Hindlimb muscle (tissue), 1 donor: ENCODE results near the gene PPP1R18. TPM values are rescaled to one million over a fixed set of nuclear protein-coding genes. Genes with fewer than 3 reads are reported as not detected.
A peak's percentile ranks its signal among the peaks of the same experiment; 100 is the strongest.
"Not testable (repeated sequence)": the region's sequence is repeated elsewhere in the genome, so short reads cannot be mapped to it uniquely, and the experiment has no call there.

Source experiments
- DNase-seq: peaks from one replicate; pipeline ENCODE4 v3.0.0-alpha.2; 2013
- polyA plus RNA-seq: library from polyadenylated mRNA; unstranded; fragments of 120-200 nt; gene quantifications from one replicate; pipeline ENCODE4 v1.2.1, GENCODE V29; 2013; ENCODE audit not compliant: insufficient read length

Gene PPP1R18, protein sequence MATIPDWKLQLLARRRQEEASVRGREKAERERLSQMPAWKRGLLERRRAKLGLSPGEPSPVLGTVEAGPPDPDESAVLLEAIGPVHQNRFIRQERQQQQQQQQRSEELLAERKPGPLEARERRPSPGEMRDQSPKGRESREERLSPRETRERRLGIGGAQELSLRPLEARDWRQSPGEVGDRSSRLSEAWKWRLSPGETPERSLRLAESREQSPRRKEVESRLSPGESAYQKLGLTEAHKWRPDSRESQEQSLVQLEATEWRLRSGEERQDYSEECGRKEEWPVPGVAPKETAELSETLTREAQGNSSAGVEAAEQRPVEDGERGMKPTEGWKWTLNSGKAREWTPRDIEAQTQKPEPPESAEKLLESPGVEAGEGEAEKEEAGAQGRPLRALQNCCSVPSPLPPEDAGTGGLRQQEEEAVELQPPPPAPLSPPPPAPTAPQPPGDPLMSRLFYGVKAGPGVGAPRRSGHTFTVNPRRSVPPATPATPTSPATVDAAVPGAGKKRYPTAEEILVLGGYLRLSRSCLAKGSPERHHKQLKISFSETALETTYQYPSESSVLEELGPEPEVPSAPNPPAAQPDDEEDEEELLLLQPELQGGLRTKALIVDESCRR
- 41.8 TPM for polyA plus RNA-seq

DNA sequence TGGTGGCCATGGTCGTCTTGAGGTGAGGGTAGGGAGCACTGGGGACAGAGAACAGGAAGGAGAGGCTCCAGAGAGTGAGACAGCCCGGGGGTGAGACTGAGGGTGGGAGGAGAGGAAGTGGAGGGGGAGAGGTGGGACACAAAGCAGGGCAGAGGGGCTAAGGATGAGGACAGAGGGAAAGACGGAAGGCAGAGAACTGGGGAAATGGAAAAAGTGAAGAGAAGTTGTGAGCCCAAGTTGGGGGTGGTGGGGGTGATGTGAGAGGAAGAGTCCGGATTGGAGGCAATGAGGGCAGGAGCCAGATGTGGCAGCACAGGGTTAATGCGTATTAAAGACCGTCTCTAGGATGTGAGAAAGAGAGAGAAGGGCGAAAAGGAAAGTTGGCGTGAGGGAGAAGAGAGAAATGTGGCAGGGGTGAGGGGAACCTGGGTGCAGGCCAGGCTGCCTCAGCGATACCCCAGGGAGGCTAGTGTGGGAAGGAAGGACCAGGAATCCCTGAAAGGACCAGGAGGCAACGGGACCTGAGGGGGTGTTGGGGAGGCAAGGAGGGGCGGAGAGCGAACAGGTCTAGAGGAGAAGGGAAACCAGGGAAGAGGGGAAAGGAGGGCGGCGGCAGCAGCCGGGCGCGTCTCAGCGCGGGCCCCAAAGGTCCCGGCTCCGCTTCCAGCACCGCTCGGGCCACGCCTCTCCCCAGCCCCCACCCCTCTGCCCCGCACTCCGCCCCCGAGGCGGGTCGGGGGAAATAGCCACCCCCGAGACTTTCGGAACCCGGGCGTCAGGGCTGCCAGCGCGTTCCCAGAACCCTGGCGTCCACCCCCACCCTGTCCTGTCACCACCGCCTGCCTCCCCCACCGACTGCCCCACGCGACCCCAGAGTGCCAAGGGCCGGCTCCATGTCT lies at the start of gene PPP1R18:
TSS of gene PPP1R18 (minus strand) at position 637 of the 899 bp plus-strand sequence. CDS start at position 10, 627 bp downstream.
- DNase-seq, result peak; percentile 80

DNA sequence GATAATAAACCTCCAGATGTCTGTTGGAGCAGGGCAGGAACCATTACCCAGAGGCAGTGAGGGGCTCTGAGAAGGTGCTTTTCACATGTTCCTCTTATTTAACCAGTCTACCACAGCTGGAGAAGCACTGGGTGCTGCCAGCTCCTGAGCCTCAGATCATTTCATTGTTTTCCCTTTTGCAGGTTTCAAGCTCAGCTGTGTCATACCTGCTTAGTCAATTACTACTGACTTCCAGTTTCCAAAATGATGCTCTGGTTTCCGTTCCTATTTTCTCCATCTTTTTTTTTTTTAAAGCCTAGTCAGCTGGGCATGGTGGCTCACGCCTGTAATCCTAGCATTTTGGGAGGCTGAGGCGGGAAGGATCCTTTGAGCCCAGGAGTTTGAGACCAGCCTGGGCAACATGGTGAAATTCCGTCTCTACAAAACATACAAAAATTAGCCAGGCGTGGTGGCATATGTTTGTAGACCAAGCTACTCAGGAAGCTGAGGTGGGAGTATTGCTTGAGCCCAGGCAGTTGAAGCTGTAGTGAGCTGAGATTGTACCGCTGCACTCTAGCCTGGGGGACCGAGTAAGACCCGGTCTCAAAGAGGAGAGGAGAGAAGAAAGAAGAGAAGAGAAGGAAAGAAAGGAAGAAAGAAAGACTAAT lies 49.3 kb upstream of the PPP1R18 start:
- no peak for DNase-seq

DNA sequence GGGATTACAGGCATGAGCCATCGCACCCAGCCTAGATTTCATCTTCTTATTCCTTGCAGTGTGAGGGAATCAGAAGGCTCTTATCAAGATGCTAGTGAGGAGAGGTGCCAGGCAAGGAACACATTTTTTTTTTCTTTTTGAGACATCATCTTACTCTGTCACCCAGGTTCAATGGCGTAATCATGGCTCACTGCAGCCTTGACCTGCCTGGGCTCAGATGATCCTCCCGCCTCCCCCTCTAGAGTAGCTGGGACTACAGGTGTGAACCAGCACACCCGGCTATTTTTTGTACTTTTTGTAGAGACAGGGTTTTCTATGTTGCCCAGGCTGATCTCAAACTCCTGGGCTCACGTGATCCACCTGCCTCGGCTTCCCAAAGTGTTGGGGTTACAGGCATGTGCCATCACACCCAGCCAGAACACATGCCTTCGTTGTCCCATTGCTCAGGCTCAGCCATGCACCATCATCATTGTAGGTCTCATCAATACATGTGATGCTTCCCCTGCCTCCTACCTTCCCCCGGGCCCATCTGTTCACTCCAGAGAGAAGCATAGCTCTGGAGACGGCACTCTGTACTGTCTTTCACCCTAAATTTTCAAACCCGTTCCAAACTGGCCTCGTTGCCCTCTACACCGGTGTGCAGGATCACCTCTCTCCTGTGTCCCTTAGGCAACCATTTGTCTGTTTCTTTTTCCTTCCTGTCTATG lies 45.9 kb upstream of the PPP1R18 start:
- no peak for DNase-seq

DNA sequence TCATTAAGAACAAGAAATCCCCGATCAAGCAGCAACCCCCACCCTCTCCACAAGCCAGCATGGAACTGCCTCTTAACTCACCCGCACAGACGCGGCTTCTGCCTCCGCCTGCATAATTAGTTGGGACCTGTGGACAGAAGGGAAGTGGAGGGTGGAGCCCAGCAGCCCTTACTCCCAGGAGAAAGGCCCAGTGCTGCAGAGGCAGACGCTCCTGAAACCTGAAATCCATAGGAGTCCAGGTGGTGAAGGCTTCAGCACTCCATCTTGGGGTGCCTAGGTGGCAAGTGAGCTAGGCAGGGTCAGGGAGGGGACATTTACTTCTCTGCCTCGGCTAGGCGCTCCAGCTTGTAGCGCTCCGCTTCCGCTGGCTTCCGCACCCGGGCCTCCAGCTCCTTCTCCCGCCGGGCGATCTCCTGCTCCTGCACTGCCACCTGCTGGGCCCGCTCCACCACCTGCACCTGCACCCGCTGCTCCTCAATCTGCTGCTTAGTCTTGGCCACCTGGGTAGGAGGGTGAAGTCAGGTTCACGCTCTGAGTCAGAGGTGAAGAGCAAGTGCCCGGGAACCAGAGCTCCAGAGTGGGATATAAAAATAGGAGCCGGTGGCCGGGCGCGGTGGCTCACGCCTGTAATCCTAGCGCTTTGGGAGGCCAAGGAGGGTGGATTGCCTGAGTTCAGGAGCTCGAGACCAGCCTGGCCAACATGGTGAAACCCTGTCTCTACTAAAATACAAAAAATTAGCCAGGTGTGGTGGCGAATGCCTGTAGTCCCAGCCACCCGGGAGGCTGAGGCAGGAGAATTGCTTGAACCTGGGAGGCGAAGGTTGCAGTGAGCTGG lies 44.4 kb upstream of the PPP1R18 start:
- no peak for DNase-seq

DNA sequence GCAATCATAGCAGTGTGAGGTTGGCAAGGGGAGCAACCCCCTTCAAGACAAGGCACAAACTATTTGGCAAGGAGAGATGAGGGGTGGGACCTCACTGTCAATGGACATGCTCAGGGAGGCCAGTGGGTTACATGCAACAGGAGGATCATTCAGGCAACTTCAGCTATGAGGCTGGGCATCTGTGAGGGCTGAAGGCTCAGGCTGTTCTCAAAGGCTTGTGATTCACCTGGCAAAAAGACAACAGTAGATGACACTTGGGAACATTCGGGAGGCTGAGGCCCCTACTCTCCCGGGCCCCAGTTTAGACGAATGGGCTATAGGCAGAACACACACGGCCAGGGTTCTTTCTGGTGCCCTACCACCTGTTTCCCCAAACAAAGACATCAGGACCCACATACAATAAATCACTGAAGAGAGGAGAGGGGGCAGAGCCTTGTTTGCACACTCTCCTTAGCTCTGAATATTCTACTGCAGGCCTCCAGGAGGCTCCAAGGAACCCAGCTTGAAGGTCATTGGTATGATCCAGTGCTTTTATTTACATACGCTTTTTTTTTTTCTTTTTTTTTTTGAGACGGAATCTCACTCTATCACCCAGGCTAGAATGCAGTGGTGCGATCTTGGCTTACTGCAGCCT lies 41.6 kb upstream of the PPP1R18 start:
- no peak for DNase-seq

DNA sequence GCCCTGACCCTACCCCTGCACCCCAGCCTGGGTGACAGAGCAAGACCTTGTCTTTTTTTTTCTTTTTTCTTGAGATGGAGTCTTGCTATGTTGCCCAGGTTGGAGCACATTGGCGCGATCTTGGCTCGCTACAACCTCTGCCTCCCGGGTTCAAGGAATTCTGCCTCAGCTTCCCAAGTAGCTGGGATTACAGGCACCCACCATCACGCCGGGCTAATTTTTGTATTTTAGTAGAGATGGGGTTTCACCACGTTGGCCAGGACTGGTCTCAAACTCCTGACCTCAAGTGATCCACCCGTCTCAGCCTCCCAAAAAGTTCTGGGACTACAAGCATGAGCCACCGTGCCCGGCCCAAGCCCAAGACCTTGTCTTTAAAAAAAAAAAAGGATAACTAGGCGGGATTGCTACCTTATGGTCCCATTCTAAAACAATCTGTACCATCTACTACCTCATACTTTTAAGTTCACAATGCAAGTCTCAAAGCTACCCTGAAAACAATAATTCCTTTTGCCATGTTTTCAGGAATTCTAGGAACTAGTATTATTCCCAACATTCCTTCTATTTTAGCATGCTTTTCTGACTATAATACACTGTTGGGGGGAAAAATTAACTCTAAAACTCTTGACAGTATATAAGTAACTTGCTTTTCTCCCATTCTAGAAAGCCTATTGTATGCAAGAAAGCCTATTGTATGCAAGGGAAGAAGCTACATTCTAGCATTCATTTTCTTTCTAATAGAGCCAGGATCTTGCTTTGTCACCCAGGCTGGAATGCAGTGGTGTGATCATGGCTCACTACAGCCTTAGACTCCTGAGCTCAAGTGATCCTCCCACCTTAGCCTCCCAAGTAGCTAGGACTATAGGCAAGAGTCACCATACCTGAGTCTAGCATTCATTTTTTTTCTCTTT lies 40.3 kb upstream of the PPP1R18 start:
- no peak for DNase-seq

DNA sequence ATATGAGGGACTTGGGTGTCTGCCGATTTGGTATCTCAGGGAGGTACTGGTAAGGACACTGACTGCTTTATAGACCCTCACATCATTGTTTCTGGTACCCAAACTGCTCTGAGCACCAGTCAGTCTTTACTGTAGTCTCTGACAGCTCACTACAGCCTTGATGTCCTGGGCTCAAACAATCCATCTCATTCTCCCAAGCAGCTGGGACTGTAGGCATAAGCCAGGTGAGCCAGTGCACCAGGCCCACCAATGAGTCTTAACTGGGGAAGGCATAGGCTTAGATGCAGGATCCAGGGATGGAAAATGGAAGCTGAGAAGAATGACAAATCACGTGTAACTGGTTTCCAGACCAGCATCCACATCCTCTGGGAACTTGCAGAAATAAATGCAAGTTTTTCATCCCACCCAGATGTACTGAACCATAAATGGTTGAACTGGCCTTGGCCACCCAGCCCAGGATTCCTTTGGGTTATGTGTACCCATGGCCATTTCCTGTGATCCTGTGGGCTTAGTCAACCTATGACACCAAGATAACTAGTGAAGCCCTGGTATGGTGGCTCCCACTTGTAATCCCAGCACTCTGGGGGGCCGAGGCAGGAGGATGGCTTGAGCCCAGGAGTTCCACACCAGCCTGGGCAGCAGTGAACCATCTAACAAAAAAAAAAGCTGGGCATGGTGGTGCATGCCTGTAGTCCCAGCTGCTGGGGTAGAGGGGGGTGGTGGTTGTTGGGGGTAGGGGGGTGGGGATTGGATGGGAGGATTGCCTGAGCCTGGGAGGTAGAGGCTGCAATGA lies 39.5 kb upstream of the PPP1R18 start:
- DNase-seq, result no peak

DNA sequence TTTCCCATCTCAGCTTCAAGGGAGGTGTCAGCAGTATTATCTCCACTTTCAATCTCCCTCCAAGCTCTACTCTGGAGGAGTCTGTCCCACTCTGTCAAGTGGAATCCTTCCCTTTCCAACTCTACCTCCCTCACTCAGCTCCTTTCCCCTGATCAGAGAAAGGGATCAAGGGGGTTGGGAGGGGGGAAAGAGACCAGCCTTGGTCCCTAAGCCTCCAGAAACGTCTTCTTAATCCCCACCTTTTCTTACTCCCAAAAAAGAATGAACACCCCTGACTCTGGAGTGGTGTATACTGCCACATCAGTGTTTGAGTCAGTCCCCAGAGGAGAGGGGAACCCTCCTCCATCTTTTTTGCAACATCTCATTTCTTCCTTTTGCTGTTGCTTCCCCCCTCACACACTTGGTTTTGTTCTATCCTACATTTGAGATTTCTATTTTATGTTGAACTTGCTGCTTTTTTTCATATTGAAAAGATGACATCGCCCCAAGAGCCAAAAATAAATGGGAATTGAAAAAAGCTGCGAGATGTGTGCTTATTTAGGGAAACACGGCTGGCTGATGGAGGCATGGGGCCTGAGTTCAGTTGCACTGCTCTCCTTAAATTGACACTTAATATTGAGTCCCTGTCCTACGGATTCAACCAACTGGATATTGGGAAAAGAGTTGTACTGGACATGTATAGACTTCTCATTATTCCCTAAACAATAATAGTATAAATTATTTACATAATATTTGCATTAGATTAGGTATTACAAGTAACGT lies 38.6 kb upstream of the PPP1R18 start:
- no peak for DNase-seq

DNA sequence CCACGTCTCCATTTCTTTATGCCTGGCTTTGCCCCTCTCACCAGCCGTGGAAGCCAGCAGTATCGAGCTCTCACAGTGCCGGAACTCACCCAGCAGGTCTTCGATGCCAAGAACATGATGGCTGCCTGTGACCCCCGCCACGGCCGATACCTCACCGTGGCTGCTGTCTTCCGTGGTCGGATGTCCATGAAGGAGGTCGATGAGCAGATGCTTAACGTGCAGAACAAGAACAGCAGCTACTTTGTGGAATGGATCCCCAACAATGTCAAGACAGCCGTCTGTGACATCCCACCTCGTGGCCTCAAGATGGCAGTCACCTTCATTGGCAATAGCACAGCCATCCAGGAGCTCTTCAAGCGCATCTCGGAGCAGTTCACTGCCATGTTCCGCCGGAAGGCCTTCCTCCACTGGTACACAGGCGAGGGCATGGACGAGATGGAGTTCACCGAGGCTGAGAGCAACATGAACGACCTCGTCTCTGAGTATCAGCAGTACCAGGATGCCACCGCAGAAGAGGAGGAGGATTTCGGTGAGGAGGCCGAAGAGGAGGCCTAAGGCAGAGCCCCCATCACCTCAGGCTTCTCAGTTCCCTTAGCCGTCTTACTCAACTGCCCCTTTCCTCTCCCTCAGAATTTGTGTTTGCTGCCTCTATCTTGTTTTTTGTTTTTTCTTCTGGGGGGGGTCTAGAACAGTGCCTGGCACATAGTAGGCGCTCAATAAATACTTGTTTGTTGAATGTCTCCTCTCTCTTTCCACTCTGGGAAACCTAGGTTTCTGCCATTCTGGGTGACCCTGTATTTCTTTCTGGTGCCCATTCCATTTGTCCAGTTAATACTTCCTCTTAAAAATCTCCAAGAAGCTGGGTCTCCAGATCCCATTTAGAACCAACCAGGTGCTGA lies 37.6 kb upstream of the PPP1R18 start:
- not testable (repeated sequence) for DNase-seq

DNA sequence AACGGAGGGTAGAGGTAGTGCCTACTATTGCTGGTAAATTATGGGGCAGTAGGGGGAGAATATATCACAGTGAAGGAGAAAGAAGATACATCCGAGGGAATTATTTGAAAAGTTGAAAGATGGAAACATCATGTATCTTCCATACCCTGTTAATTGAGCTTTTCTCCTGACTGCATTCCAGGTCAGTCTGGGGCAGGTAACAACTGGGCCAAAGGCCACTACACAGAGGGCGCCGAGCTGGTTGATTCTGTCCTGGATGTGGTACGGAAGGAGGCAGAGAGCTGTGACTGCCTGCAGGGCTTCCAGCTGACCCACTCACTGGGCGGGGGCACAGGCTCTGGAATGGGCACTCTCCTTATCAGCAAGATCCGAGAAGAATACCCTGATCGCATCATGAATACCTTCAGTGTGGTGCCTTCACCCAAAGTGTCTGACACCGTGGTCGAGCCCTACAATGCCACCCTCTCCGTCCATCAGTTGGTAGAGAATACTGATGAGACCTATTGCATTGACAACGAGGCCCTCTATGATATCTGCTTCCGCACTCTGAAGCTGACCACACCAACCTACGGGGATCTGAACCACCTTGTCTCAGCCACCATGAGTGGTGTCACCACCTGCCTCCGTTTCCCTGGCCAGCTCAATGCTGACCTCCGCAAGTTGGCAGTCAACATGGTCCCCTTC lies 36.9 kb upstream of the PPP1R18 start:
- not testable (repeated sequence) for DNase-seq

DNA sequence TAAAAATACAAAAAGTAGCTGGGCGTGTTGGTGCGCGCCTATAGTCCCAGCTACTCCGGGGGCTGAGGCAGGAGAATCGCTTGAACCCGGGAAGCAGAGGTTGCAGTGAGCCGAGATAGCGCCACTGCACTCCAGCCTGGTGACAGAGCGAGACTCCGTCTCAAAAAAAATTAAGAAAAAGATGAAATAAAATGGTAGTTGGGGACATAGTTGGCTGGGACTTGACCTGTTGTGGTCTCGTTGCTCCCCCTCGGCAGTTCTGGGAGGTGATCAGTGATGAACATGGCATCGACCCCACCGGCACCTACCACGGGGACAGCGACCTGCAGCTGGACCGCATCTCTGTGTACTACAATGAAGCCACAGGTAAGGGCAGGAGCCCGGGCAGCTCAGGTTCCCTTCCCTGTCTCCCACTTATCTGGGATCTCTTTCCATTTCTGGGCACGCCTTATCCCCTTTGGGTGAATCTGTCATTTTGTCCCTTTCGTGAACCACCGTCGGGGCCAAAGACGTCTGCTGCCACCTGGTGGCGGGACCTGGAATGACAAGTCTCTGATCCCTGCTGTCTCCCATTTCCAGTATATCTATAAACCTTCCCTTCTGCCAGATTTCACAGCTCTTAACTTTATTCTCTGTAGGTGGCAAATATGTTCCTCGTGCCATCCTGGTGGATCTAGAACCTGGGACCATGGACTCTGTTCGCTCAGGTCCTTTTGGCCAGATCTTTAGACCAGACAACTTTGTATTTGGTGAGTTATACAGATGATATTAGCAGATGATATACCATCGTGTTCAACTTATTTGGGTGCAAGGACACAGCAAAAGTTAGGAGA lies 36.1 kb upstream of the PPP1R18 start:
- DNase-seq, result peak; percentile 85

DNA sequence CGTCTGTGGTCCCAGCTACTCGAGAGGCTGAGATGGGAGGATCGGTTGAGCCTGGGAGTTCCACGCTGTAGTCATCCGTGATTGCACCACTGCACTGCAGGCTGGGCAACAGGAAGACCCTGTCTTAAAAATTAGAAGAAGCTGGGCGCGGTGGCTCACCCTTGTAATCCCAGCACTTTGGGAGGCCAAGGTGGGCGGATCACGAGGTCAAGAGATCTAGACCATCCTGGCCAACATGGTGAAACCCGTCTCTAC lies 35.5 kb upstream of the PPP1R18 start:
- DNase-seq, result not testable (repeated sequence)

DNA sequence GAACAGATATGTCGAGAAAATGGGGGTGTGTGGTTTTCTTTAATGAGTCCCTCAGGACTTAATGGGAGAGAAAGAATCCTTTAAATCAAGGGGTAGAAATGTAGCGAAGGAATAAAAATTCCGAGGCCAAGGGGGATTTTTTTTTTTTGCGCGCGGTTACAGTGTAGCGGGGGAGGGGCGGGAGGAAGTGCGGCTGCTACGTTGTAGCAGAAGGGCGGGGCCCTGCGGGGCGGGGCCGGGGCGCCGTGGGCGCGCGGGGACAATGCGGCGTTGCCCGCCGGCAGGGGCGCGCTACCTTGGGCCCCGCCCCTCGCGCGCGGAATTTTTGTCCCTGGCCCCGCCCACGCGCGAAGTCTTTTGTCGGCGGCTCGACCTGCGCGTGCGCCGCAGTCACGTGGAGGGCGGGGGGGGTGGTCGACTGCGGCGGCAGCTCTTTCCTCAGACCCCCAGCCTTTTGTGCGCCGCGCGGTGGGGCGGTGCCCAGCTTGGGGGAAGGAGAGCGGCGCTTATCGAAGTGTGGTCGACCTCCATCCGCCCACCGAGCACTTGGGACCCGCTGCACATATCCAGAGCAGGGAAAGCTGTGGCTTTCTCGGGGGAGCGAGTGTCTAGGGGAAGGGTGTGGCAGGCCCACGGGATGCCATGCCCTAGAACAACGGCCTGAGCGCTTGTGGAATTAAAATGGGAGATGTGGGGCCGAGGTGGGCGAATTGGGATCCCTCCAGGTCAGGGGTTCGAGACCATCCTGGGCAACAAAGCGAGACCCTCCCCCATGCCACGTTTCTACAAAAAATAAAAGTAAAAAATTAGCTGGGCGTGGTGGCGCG lies 35.0 kb upstream of the PPP1R18 start:
- DNase-seq, result peak; percentile 95

DNA sequence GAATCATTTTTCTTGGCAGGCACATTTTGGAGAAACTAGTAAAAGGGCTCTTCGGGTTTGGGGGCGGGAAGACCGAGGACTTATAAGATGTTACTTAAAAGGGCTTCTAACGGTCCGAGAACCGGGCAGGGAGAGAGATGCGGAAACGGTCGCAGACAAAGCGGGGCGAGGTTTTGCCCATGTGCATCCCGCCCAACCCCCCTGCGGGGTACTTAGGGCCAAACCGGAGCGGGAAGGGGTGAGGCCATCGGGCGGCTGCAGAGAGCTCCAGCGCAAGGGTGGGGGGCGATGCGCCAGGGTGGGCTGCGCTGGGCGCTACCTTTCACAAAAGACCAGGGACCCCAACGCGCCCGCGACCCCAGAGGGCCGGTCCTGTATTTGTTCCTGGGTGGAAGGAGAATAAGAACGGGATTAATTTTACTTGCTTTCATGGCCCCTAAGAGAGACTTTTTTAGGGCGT lies 34.3 kb upstream of the PPP1R18 start:
- peak; percentile 60 for DNase-seq
